ENCODE results near the gene THRAP3. TPM values are rescaled to one million over a fixed set of nuclear protein-coding genes. Genes with fewer than 3 reads are reported as not detected.
A peak's percentile ranks its signal among the peaks of the same experiment; 100 is the strongest.

The THRAP3 gene
- total and polyA plus RNA-seq, 9 of the 15 experiments (the other 6 are each of a cell fraction or from before 2014, with no cell fraction given), result 66.2 to 135 (median 113) TPM

DNA sequence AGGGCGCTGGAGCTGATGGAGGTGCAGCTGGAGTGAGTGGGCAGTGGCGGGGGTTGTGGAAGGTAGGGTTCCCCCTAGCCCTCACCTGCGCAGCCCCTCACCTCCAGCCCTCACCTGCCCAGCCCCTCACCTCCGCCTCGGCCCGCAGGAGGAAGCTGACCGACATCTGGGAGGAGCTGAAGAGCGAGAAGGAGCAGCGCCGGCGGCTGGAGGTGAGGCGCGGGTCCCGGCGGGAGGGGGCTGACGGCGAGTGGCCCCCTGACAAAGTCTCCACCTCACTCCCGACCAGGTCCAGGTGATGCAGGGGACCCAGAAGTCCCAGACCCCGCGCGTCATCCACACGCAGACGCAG is 96.5 kb downstream of the THRAP3 start (continued):
- TF ChIP-seq, protein P1, sequence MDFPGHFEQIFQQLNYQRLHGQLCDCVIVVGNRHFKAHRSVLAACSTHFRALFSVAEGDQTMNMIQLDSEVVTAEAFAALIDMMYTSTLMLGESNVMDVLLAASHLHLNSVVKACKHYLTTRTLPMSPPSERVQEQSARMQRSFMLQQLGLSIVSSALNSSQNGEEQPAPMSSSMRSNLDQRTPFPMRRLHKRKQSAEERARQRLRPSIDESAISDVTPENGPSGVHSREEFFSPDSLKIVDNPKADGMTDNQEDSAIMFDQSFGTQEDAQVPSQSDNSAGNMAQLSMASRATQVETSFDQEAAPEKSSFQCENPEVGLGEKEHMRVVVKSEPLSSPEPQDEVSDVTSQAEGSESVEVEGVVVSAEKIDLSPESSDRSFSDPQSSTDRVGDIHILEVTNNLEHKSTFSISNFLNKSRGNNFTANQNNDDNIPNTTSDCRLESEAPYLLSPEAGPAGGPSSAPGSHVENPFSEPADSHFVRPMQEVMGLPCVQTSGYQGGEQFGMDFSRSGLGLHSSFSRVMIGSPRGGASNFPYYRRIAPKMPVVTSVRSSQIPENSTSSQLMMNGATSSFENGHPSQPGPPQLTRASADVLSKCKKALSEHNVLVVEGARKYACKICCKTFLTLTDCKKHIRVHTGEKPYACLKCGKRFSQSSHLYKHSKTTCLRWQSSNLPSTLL (IDR thresholded peaks at IDR 0.05), result no peak
- TF ChIP-seq PCBP1 (IDR thresholded peaks at IDR 0.05; ENCODE audit: low read depth, low read length, poor library complexity, severe bottlenecking) (no peak), ZFX (CRISPR knock-in tag; IDR thresholded peaks at IDR 0.05) (no peak), PHF8 (IDR thresholded peaks at IDR 0.05; ENCODE audit: borderline replicate concordance, low read length) (no peak), PCBP2 (IDR thresholded peaks at IDR 0.05; ENCODE audit: low read depth, low read length, poor library complexity, severe bottlenecking) (no peak), RBM17 (IDR thresholded peaks at IDR 0.05; ENCODE audit: borderline replicate concordance, low read depth, low read length) (no peak), ZNF318 (IDR thresholded peaks at IDR 0.05; ENCODE audit: borderline replicate concordance in 1 of 2, low read depth in 1 of 2) (no peak), SMARCA4 (IDR thresholded peaks at IDR 0.05) (0 out of 2 replicates have a peak, but pooled peaks have one; percentile 7)
- TF ChIP-seq, protein P2, sequence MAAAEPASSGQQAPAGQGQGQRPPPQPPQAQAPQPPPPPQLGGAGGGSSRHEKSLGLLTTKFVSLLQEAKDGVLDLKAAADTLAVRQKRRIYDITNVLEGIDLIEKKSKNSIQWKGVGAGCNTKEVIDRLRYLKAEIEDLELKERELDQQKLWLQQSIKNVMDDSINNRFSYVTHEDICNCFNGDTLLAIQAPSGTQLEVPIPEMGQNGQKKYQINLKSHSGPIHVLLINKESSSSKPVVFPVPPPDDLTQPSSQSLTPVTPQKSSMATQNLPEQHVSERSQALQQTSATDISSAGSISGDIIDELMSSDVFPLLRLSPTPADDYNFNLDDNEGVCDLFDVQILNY (CRISPR knock-in tag; IDR thresholded peaks at IDR 0.05), result 0 out of 2 replicates have a peak, but pooled peaks have one; percentile 75

Data from K562 (cell line).